Measurements from ENCODE around the gene ARHGEF28. TPM values are rescaled to one million over a fixed set of nuclear protein-coding genes. Genes with fewer than 3 reads are reported as not detected.

Gene ARHGEF28
- total and polyA plus RNA-seq, 2 of the 4 experiments (the other 2 are of a cell fraction) = 3.6 to 16.0 TPM

DNA sequence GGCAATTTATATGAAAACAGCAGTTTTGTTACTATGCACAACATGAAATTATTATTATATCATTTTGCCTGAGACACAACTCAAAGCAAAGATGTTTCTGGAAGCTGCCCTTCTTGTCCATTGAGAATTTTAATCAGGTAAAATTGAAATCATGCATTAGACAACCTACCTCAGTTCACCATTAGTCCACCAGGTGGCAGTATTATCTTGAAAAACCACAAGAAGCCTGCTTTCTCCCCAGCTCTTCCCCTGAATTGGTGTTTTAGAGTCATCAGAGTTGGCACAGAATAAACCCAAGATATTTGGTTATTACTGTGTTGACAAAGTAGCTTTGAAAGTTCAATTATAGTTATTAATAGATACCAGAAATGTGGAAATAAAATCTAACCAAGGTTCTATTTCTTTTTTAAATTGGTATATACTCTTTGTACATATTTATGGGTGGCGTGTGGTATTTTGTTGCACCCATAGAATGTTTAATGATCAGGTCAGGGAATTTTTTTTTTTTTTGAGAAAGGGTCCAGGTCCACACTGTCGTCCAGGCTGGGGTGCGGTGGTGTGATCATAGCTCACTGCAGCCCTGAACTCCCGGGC is 34.8 kb upstream of the ARHGEF28 start:
- ChIA-PET CTCF (interaction anchor here (0.7 to 3.1 kb wide), 7 partner anchors 9 to 311 kb away, joined by 3 to 35 read pairs (median 4); no protein-coding TSS in a partner anchor), POLR2A (ENCODE audit: unreplicated experiment) (no interaction called here)
- DNase-seq (peak; percentile 90), ATAC-seq (ENCODE audit: low read depth) (peak; percentile 87)
- dilution Hi-C loops (cut with HindIII; ENCODE audit: low sequenced_read_pairs, unreplicated experiment) = loop anchor here (25.0 kb wide), 1 partner anchor 196 kb away; no protein-coding TSS in a partner anchor
- H3K4me3 ChIP-seq (ENCODE audit: insufficient read depth, low read depth, low read length) = no peak overlapping the region
- H3K36me3 ChIP-seq (ENCODE audit: control insufficient read depth, insufficient read depth, low read length) = no peaks in the 10 kb centered on the region
- peak overlapping the region; percentile 10 to 44; a peak in 1 of 4 replicates for H4K8ac ChIP-seq (ENCODE audit: low read depth in 2 of 2, low read length in 2 of 2)
- peaks cover 4% of the 10 kb centered on the region; the same call in 1 of the 2 replicates for H3K9me1 ChIP-seq (ENCODE audit: insufficient read depth, low read length)
- no peak overlapping the region for H2AK9ac ChIP-seq (replicated peaks; ENCODE audit: low read depth, low read length, poor library complexity)
- H3K4me1 ChIP-seq (ENCODE audit: control insufficient read depth, insufficient read depth, low read length) = no peaks in the 10 kb centered on the region
- in situ Hi-C loops (cut with MboI; ENCODE audit: low sequenced_read_pairs) = loop anchor here (5.0 kb wide), 1 partner anchor 1056 kb away; no protein-coding TSS in a partner anchor
- no TSS peak for BruUV-seq (replicated peaks)
- H4K91ac ChIP-seq (ENCODE audit: insufficient read depth, low read depth, low read length) = peak overlapping the region; percentile 43; the same call in 1 of the 2 replicates
- H3K23ac ChIP-seq (ENCODE audit: low read depth, low read length) = no peak overlapping the region
- peak overlapping the region; percentile 75 for H3K4ac ChIP-seq (ENCODE audit: low read depth, low read length)
- intact Hi-C loops (cut with micrococcal nuclease) = loop anchor here (1.0 to 2.0 kb wide), 4 partner anchors 102 to 1058 kb away; no protein-coding TSS in a partner anchor
- H3K79me1 ChIP-seq (ENCODE audit: low read depth in 1 of 2, low read length in 2 of 2) = no peaks in the 10 kb centered on the region
- no CpG with 5 or more reads among the region's 4 CpGs for WGBS, 2 experiments (ENCODE audit: extremely low coverage in 2 of 2, insufficient read length in 1 of 2)
- H2AK5ac ChIP-seq (ENCODE audit: low read depth, low read length) = peak overlapping the region; percentile 68; the same call in 1 of the 2 replicates
- H4K20me1 ChIP-seq (ENCODE audit: insufficient read depth, low read length) = no peaks in the 10 kb centered on the region
- no peaks in the 10 kb centered on the region for H3K27me3 ChIP-seq (ENCODE audit: control insufficient read depth, insufficient read depth, low read length)
- H2BK120ac ChIP-seq (ENCODE audit: low read depth, low read length) = peak overlapping the region; percentile 73
- H2BK15ac ChIP-seq (ENCODE audit: low read depth, low read length) = no peak overlapping the region; the same call in 2 of the 3 replicates
- H2AFZ ChIP-seq (replicated peaks; ENCODE audit: low read length, poor library complexity) = no peak overlapping the region
- no peak overlapping the region for H3K14ac ChIP-seq (replicated peaks; ENCODE audit: low read depth, low read length)
- H4K5ac ChIP-seq (ENCODE audit: low read depth, low read length) = no peak overlapping the region
- TF ChIP-seq, protein P1, sequence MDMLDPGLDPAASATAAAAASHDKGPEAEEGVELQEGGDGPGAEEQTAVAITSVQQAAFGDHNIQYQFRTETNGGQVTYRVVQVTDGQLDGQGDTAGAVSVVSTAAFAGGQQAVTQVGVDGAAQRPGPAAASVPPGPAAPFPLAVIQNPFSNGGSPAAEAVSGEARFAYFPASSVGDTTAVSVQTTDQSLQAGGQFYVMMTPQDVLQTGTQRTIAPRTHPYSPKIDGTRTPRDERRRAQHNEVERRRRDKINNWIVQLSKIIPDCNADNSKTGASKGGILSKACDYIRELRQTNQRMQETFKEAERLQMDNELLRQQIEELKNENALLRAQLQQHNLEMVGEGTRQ (IDR thresholded peaks at IDR 0.05; ENCODE audit: low read depth, low read length) = no peak
- TF ChIP-seq SMC3 (IDR thresholded peaks at IDR 0.05; ENCODE audit: low read depth, low read length) = peak; percentile 98
- peak; percentile 92 for TF ChIP-seq RAD21 (IDR thresholded peaks at IDR 0.05; ENCODE audit: low read length)
- peak; percentile 88 for TF ChIP-seq CTCF (conservative IDR thresholded peaks at IDR 0.05; ENCODE audit: low read depth, low read length)
- H2BK5ac ChIP-seq (ENCODE audit: low read depth, low read length, poor library complexity, severe bottlenecking) = peak overlapping the region; percentile 69
- H3K9ac ChIP-seq (ENCODE audit: low read depth, low read length) = no peak overlapping the region
- peak overlapping the region; percentile 68; the same call in 1 of the 2 replicates for H2BK20ac ChIP-seq (ENCODE audit: low read depth, low read length)
- H3K9me3 ChIP-seq (ENCODE audit: control insufficient read depth, insufficient read depth, low read length) = no peaks in the 10 kb centered on the region
- H3K18ac ChIP-seq (ENCODE audit: low read depth, low read length) = no peak overlapping the region; the same call in 1 of the 2 replicates
- no peak overlapping the region; the same call in 1 of the 2 replicates for H3K27ac ChIP-seq (ENCODE audit: insufficient read depth, low read length)
- H3K56ac ChIP-seq (ENCODE audit: extremely low read depth, insufficient read depth, low read length) = no peak overlapping the region
- H3K4me2 ChIP-seq (ENCODE audit: low read depth, low read length) = no peak overlapping the region
